ENCODE measurements around the gene LLGL1.

DNA sequence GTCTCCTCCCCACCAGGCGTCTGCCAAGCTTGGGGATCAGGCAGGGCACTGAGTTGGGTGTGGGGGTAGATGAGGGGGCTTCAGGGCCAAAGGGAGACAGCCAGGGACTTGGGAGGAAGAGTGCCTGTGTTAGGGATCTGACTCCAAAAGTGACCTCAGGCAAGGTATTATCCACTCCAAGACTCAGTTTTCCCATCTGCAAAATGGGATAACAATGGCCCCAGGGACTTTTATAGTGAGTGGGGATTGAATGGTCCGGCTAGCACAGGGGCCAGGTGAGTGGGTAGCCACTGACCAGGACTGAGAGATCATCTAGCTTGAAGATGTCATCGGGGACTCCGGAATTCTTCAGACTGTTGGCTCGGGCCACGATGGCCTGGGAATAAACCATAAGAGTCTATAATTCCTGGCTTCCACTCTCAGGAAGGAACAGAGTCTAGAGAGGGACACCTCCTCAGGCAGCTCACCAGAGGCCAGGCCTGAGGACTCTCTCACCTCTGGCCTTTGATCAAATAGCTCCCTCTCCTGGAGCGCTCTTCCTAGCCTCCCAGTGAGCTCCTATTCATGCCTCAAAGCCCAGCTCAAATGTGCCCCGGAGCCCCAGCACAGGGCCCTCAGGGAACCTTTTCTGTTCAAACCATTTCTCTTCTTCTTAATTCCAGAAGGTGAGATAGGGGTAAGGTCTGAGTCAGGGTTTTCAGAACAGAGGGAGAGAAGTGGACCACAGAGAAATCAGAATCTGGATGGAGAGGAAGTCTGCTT, 29.6 kb downstream of the LLGL1 start:
- TF ChIP-seq, protein P1, sequence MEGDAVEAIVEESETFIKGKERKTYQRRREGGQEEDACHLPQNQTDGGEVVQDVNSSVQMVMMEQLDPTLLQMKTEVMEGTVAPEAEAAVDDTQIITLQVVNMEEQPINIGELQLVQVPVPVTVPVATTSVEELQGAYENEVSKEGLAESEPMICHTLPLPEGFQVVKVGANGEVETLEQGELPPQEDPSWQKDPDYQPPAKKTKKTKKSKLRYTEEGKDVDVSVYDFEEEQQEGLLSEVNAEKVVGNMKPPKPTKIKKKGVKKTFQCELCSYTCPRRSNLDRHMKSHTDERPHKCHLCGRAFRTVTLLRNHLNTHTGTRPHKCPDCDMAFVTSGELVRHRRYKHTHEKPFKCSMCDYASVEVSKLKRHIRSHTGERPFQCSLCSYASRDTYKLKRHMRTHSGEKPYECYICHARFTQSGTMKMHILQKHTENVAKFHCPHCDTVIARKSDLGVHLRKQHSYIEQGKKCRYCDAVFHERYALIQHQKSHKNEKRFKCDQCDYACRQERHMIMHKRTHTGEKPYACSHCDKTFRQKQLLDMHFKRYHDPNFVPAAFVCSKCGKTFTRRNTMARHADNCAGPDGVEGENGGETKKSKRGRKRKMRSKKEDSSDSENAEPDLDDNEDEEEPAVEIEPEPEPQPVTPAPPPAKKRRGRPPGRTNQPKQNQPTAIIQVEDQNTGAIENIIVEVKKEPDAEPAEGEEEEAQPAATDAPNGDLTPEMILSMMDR (IDR thresholded peaks at IDR 0.05 in 8 of 11, conservative IDR thresholded peaks at IDR 0.05 in 3 of 11) = no peak
- TF ChIP-seq POLR2A (IDR thresholded peaks at IDR 0.05) (no peak), POLR2AphosphoS5 (IDR thresholded peaks at IDR 0.05) (no peak)
